Colonic mucosa (tissue), 4 donors: ENCODE data around the gene AGPAT3. TPM values are rescaled to one million over a fixed set of nuclear protein-coding genes. Genes with fewer than 3 reads are reported as not detected.

ENCODE experiments used
- DNase-seq: peaks from one replicate; pipeline ENCODE4 v3.0.0-alpha.2; 2020
- H3K27ac ChIP-seq: fragments of 200-600 bp; one replicate; pipeline ENCODE4 v1.8.0; 2021
- H3K27me3 ChIP-seq: fragments of 200-600 bp; one replicate; pipeline ENCODE4 v1.8.0; 2021
- H3K36me3 ChIP-seq: fragments of 200-600 bp; one replicate; pipeline ENCODE4 v1.8.0; 2021
- H3K4me1 ChIP-seq: fragments of 200-600 bp; one replicate; pipeline ENCODE4 v1.8.0; 2021; ENCODE audit warnings: mild to moderate bottlenecking
- H3K4me3 ChIP-seq: fragments of 200-600 bp; one replicate; pipeline ENCODE4 v1.8.0; 2021
- H3K9ac ChIP-seq, 2 donors: one replicate each; pipeline ENCODE4 v1.7.0; 2013; ENCODE audit warnings: control low read depth in 2 of 2, low read depth in 2 of 2, low read length in 2 of 2
- H3K9me3 ChIP-seq: fragments of 200-600 bp; one replicate; pipeline ENCODE4 v1.8.0; 2021
- CTCF ChIP-seq: fragments of 200-600 bp; IDR thresholded peaks from one replicate; pipeline ENCODE4 v1.8.0; 2022; ENCODE audit warnings: antibody characterized with exemption, mild to moderate bottlenecking
- intact Hi-C: fragments of 100-400 bp; cut with DNase I; formaldehyde crosslinking; loops from one replicate; pipeline ENCODE4 v1.14.1; 2022
- total RNA-seq, 2 donors: library from RNA; stranded (reverse); fragmentation: NEBNext Ultra II Directional in 1 of 2; extraction: Animal tissue kit (Norgen Biotek cat#: 25700) in 1 of 2; gene quantifications; one replicate each; pipeline ENCODE4 v1.2.1, GENCODE V29; 2021
- donor health status: healthy.
- donor health status: DM: no; HTN: no; CAD: no.
- donor health status: DM: no; HTN: no; CAD: no.

AGPAT3 gene
- total RNA-seq, 2 donors from 2014 or later: 82.2 to 101 TPM

- H3K4me1 ChIP-seq: no peaks in the 10 kb centered on the region
- no peak overlapping the region for H3K4me3 ChIP-seq
- intact Hi-C loops: no loop called here
- no peak for TF ChIP-seq CTCF
- H3K9ac ChIP-seq: no peak overlapping the region
- H3K9me3 ChIP-seq: no peaks in the 10 kb centered on the region
- no peaks in the 10 kb centered on the region for H3K27me3 ChIP-seq
- no peak for DNase-seq
- no peak overlapping the region for H3K27ac ChIP-seq
- no peaks in the 10 kb centered on the region for H3K36me3 ChIP-seq
Observed at GRCh38 chr21:43944757-43945156, 79.7 kb downstream of the AGPAT3 start.

- intact Hi-C loops: no loop called here
- no peak for DNase-seq
- Histone ChIP-seq H3K4me3 (no peak overlapping the region), H3K9ac (no peak overlapping the region), H3K27me3 (no peaks in the 10 kb centered on the region), H3K27ac (no peak overlapping the region), H3K4me1 (no peaks in the 10 kb centered on the region), H3K9me3 (no peaks in the 10 kb centered on the region), H3K36me3 (no peaks in the 10 kb centered on the region)
- no peak for TF ChIP-seq CTCF
Observed at GRCh38 chr21:43948740-43949498, 83.9 kb downstream of the AGPAT3 start.

- no peak overlapping the region for H3K4me3 ChIP-seq
- no peaks in the 10 kb centered on the region for H3K27me3 ChIP-seq
- DNase-seq: no peak
- no peak overlapping the region for H3K9ac ChIP-seq
- H3K27ac ChIP-seq: no peak overlapping the region
- no peaks in the 10 kb centered on the region for H3K36me3 ChIP-seq
- TF ChIP-seq CTCF: no peak
- intact Hi-C loops: no loop called here
- H3K9me3 ChIP-seq: no peaks in the 10 kb centered on the region
- no peaks in the 10 kb centered on the region for H3K4me1 ChIP-seq
Observed at GRCh38 chr21:43949499-43950208, 84.6 kb downstream of the AGPAT3 start.

- no peak for DNase-seq
- H3K27me3 ChIP-seq: no peaks in the 10 kb centered on the region
- intact Hi-C loops: no loop called here
- no peaks in the 10 kb centered on the region for H3K9me3 ChIP-seq
- no peak overlapping the region for H3K27ac ChIP-seq
- no peak for TF ChIP-seq CTCF
- no peaks in the 10 kb centered on the region for H3K36me3 ChIP-seq
- no peak overlapping the region for H3K4me3 ChIP-seq
- no peak overlapping the region for H3K9ac ChIP-seq
- H3K4me1 ChIP-seq: no peaks in the 10 kb centered on the region
Observed at GRCh38 chr21:43950481-43950880, 85.5 kb downstream of the AGPAT3 start.

GRCh38 chr21:43950936-43951335 is 85.9 kb downstream of the AGPAT3 start:
- H3K27me3 ChIP-seq: no peaks in the 10 kb centered on the region
- TF ChIP-seq CTCF: no peak
- no peaks in the 10 kb centered on the region for H3K4me1 ChIP-seq
- intact Hi-C loops: no loop called here
- no peak overlapping the region for H3K4me3 ChIP-seq
- no peak overlapping the region for H3K27ac ChIP-seq
- no peaks in the 10 kb centered on the region for H3K9me3 ChIP-seq
- no peak overlapping the region for H3K9ac ChIP-seq
- H3K36me3 ChIP-seq: no peaks in the 10 kb centered on the region
- DNase-seq: no peak
